Adrenal gland (tissue), 5 donors: Measurements from ENCODE around the gene FCAMR.

Source experiments
- CTCF ChIP-seq, 6 experiments: fragments of 450-650 bp in 4 of 6; fragments of 200-600 bp in 2 of 6; sonication (generic) in 1 of 6; IDR thresholded peaks; 1 replicate in 5 of 6; 2 replicates in 1 of 6; pipeline versions ENCODE4 v1.5.1 to v1.8.0; 2016 to 2021; ENCODE audit warnings: antibody characterized with exemption in 6 of 6, mild to moderate bottlenecking in 2 of 6, moderate library complexity in 1 of 6
- POLR2A ChIP-seq, 2 donors: fragments of 450-650 bp; IDR thresholded peaks; one replicate each; pipeline ENCODE4 v1.6.1; 2017; ENCODE audit warnings: antibody characterized with exemption in 2 of 2, mild to moderate bottlenecking in 2 of 2, moderate library complexity in 1 of 2
- donor health status: DM: no; HTN: no; CAD: no.

- no peak for TF ChIP-seq CTCF (IDR thresholded peaks at IDR 0.05)
- TF ChIP-seq POLR2A (IDR thresholded peaks at IDR 0.05): no peak
These were observed 16.6 kb downstream of the FCAMR start for GRCh38 chr1:206953626-206954025.
